Thyroid gland (tissue), 4 donors: ENCODE results near the gene CLCF1.

ENCODE experiments used
- POLR2A ChIP-seq, 2 donors: fragments of 450-650 bp; IDR thresholded peaks; one replicate each; pipeline ENCODE4 v1.6.1; 2017; ENCODE audit warnings: antibody characterized with exemption in 2 of 2, mild to moderate bottlenecking in 2 of 2, moderate library complexity in 1 of 2
- TF ChIP-seq, protein P1 (sequence below), 6 experiments: fragments of 200-600 bp in 3 of 6; fragments of 450-650 bp in 3 of 6; sonication (generic) in 3 of 6; IDR thresholded peaks; one replicate each; pipeline ENCODE4 v1.5.1; 2016 to 2019; ENCODE audit warnings: antibody characterized with exemption in 6 of 6, mild to moderate bottlenecking in 2 of 6, inconsistent platforms in 1 of 6, moderate library complexity in 1 of 6

DNA sequence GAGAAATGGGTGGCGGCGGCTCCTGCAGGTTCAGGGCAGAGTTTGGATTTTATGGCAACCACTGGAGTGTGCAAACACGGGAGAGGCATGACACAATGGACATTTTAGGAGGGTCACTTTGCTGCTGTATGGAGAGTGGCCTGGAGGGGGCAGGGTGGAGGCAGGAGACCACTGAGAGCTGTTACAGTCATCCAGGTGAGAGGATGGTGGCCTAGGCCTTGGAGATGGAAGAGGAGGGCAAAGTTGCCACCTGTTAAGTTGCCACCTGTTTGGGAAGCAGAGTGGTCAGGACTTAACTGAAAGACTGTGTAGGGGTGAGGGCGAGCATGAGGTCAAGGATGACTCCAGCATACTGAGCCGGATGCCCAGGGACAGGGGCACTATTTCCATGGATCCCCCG lies 16.1 kb upstream of the CLCF1 start:
- TF ChIP-seq, protein P1, sequence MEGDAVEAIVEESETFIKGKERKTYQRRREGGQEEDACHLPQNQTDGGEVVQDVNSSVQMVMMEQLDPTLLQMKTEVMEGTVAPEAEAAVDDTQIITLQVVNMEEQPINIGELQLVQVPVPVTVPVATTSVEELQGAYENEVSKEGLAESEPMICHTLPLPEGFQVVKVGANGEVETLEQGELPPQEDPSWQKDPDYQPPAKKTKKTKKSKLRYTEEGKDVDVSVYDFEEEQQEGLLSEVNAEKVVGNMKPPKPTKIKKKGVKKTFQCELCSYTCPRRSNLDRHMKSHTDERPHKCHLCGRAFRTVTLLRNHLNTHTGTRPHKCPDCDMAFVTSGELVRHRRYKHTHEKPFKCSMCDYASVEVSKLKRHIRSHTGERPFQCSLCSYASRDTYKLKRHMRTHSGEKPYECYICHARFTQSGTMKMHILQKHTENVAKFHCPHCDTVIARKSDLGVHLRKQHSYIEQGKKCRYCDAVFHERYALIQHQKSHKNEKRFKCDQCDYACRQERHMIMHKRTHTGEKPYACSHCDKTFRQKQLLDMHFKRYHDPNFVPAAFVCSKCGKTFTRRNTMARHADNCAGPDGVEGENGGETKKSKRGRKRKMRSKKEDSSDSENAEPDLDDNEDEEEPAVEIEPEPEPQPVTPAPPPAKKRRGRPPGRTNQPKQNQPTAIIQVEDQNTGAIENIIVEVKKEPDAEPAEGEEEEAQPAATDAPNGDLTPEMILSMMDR (IDR thresholded peaks at IDR 0.05): peak in 4 of 6 experiments; percentile 21 to 43 (median 36)
- TF ChIP-seq POLR2A (IDR thresholded peaks at IDR 0.05): no peak
